PC-3 (cell line): Measurements from ENCODE around the gene CDK4. TPM values are rescaled to one million over a fixed set of nuclear protein-coding genes. Genes with fewer than 3 reads are reported as not detected.
A peak's percentile ranks its signal among the peaks of the same experiment; 100 is the strongest.

Experiments
- ATAC-seq: fragments of 200-7000 bp; cut with Tn5 transposase; 2 replicates; pipeline ENCODE4 v1.9.1; 2020; ENCODE audit warnings: mild to moderate bottlenecking, moderate library complexity
- BruUV-seq: library from RNA; stranded (reverse); fragments of 400-500 nt; replicated peaks from 2 replicates; lab custom pipeline; 2021; lab: Mats Ljungman, UMichigan
- CTCF ChIA-PET: fragments of 300-600 bp; sonication (Branson Sonifier 250); formaldehyde crosslinking; loops from one replicate; lab custom pipeline; 2022; ENCODE audit warnings: antibody characterized with exemption; lab: Charles Lee
- POLR2A ChIA-PET: fragments of 300-600 bp; sonication (Branson Sonifier 250); formaldehyde crosslinking; loops from one replicate; lab custom pipeline; 2022; ENCODE audit warnings: antibody characterized with exemption; ENCODE audit not compliant: unreplicated experiment; lab: Charles Lee
- DNase-seq: peaks from one replicate; pipeline ENCODE4 v3.0.0-alpha.2; 2015
- H2AFZ ChIP-seq: fragments of 300-600 bp; sonication (generic); 2 replicates; pipeline ENCODE4 v1.6.0; 2016; ENCODE audit warnings: antibody characterized with exemption, low read length
- H3F3A ChIP-seq: fragments of 300-600 bp; sonication (generic); one replicate; pipeline ENCODE4 v1.6.0; 2017; ENCODE audit warnings: antibody characterized with exemption, low read length, control low read depth, mild to moderate bottlenecking; ENCODE audit not compliant: unreplicated experiment
- H3K27ac ChIP-seq: fragments of 300-600 bp; sonication (generic); 2 replicates; pipeline ENCODE4 v1.5.1; 2016; ENCODE audit warnings: mild to moderate bottlenecking, low read length
- H3K27me3 ChIP-seq: fragments of 300-600 bp; sonication (generic); 2 replicates; pipeline ENCODE4 v1.6.1; 2016; ENCODE audit warnings: low read length, mixed read lengths
- H3K36me3 ChIP-seq: fragments of 300-600 bp; sonication (generic); 2 replicates; pipeline ENCODE4 v1.6.1; 2016; ENCODE audit warnings: low read depth, mixed run types, low read length, mixed read lengths
- H3K4me1 ChIP-seq: fragments of 300-600 bp; sonication (generic); 2 replicates; pipeline ENCODE4 v1.5.1; 2016; ENCODE audit warnings: low read length; ENCODE audit not compliant: insufficient read depth
- H3K4me2 ChIP-seq: fragments of 300-600 bp; sonication (generic); 2 replicates; pipeline ENCODE4 v1.6.0; 2016; ENCODE audit warnings: low read length
- H3K4me3 ChIP-seq: fragments of 300-600 bp; sonication (generic); 2 replicates; pipeline ENCODE4 v1.5.1; 2016; ENCODE audit warnings: mild to moderate bottlenecking, low read length, mixed read lengths
- H3K79me2 ChIP-seq: fragments of 300-600 bp; sonication (generic); 2 replicates; pipeline ENCODE4 v1.6.1; 2017; ENCODE audit warnings: low read length, mixed read lengths
- H3K9ac ChIP-seq: fragments of 300-600 bp; sonication (generic); 2 replicates; pipeline ENCODE4 v1.6.0; 2016; ENCODE audit warnings: mild to moderate bottlenecking, low read length
- H3K9me2 ChIP-seq: fragments of 300-600 bp; sonication (generic); replicated peaks from 2 replicates; pipeline ENCODE4 v1.6.1; 2016; ENCODE audit warnings: mixed run types, low read length, mixed read lengths
- H3K9me3 ChIP-seq: fragments of 300-600 bp; sonication (generic); 2 replicates; pipeline ENCODE4 v1.6.1; 2016; ENCODE audit warnings: low read length, mixed read lengths
- H4K20me1 ChIP-seq: fragments of 300-600 bp; sonication (generic); 2 replicates; pipeline ENCODE4 v1.6.1; 2016; ENCODE audit warnings: low read length, mixed read lengths
- EZH2 ChIP-seq: fragments of 300-600 bp; sonication (generic); IDR thresholded peaks from one replicate; pipeline ENCODE4 v1.6.1; 2017; ENCODE audit warnings: antibody characterized with exemption, mild to moderate bottlenecking, low read length; ENCODE audit not compliant: unreplicated experiment
- EZH2phosphoT487 ChIP-seq: fragments of 300-600 bp; sonication (generic); IDR thresholded peaks from 2 replicates; pipeline ENCODE4 v1.6.1; 2018; ENCODE audit warnings: mild to moderate bottlenecking, antibody characterized with exemption, low read length, borderline replicate concordance
- intact Hi-C: fragments of 100-400 bp; cut with micrococcal nuclease; formaldehyde crosslinking; loops from 2 replicates; pipeline ENCODE4 v1.9.0; 2023
- total RNA-seq: library from RNA; depleted of rRNA; stranded (reverse); fragments of >200 nt; gene quantifications from 2 replicates; pipeline ENCODE4 v1.2.3, GENCODE V29; 2014
- TF ChIP-seq, protein P1 (sequence below): fragments of 300-600 bp; sonication (generic); conservative IDR thresholded peaks from 2 replicates; pipeline ENCODE4 v1.5.1; 2017; ENCODE audit warnings: antibody characterized with exemption, low read depth, mild to moderate bottlenecking, low read length

CDK4 gene
- total RNA-seq, 1 experiment from 2014 or later = 212 TPM

DNA sequence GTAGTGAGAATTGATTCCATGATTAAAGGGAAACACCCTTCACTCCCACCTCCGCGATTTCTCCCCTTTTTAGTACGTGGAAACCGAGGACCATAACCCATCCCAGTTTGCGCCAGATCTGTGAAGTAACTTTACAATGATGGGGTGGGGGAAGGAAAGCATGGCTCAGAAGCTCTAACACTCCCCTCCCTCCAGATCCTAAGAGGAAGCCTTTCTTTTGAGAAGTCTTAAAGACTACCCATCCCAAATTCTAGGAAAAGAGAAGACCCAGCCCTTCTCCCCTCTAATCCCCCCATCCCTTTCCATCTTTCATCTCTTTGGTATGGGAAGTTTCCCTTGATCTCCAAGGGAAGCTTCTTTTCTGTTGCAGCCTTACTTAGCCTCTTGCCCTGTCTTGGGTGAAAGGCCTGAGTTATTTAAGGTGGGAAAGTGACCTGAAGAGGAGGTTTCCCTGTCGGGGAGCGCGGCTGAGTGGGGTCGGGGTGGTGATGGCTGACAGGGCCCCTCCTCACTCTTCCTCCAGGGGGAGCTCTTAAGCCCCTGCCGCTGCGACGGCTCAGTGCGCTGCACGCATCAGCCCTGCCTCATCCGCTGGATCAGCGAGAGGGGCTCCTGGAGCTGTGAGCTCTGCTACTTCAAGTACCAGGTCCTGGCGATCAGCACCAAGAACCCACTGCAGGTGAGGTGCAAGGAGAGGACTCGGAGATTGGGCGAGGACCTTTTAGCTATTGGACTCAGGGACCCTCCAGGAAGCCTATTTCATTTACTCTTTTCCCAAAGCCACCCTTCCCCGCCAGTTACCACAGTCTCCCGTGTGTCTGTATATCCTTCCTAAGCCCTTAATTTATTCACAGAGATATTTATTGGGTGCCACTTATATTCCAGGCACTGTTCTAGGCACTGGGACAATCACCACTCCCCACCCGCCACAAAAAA, 4.6 kb upstream of the CDK4 start:
- Histone ChIP-seq H4K20me1 (no peaks in the 10 kb centered on the region), H3K79me2 (peaks cover 9% of the 10 kb centered on the region), H3K4me3 (peak overlapping the region; percentile 75), H2AFZ (no peak overlapping the region), H3K9me3 (no peaks in the 10 kb centered on the region), H3K9me2 (no peaks in the 10 kb centered on the region), H3F3A (no peaks in the 10 kb centered on the region), H3K9ac (no peak overlapping the region), H3K27ac (no peak overlapping the region), H3K4me2 (peak overlapping the region; percentile 92), H3K27me3 (no peaks in the 10 kb centered on the region), H3K36me3 (no peaks in the 10 kb centered on the region), H3K4me1 (peaks cover 24% of the 10 kb centered on the region)
- DNase-seq (no peak), ATAC-seq (no peak)
- no TSS peak for BruUV-seq
- TF ChIP-seq, protein P1, sequence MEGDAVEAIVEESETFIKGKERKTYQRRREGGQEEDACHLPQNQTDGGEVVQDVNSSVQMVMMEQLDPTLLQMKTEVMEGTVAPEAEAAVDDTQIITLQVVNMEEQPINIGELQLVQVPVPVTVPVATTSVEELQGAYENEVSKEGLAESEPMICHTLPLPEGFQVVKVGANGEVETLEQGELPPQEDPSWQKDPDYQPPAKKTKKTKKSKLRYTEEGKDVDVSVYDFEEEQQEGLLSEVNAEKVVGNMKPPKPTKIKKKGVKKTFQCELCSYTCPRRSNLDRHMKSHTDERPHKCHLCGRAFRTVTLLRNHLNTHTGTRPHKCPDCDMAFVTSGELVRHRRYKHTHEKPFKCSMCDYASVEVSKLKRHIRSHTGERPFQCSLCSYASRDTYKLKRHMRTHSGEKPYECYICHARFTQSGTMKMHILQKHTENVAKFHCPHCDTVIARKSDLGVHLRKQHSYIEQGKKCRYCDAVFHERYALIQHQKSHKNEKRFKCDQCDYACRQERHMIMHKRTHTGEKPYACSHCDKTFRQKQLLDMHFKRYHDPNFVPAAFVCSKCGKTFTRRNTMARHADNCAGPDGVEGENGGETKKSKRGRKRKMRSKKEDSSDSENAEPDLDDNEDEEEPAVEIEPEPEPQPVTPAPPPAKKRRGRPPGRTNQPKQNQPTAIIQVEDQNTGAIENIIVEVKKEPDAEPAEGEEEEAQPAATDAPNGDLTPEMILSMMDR = peak; percentile 59
- TF ChIP-seq EZH2 = no peak
- intact Hi-C loops = no loop called here
- POLR2A ChIA-PET = no interaction called here
- CTCF ChIA-PET = no interaction called here

DNA sequence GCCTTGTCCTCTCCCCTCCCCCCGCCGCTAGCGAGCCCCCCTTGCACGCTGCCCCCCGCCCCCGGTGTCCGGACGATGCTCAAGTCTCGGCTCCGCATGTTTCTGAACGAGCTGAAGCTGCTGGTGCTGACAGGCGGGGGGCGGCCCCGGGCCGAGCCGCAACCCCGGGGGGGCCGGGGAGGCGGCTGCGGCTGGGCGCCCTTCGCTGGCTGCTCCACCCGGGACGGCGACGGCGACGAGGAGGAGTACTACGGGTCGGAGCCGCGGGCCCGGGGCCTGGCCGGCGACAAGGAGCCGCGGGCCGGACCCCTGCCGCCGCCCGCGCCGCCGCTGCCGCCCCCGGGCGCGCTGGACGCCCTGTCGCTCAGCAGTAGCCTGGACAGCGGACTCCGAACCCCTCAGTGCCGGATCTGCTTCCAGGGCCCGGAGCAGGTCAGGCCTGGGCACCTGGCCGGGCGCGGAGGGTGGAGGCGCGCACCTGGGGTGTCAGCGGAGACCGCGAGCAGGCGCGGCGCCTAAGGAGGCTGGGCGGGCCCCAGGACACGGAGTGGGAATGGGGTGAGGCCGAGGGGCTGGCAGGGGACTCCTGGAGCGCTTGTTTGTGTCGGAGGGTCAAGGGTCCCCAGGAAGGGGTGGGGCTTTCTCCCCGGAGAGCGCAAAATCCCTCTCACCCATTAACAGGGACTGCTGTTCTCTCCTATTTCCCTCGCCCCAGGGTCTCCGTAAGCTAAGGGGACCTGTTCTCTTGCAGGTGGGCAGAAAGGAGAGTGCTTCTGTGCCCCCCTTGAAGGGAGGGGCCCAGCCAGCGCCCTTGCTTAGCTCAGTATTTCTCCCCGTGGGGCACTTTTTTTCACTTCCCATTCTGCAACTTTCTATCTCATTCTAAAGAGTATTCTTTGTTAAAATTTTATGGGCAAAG, 3.6 kb upstream of the CDK4 start:
- H3K79me2 ChIP-seq = peaks cover 19% of the 10 kb centered on the region
- no peaks in the 10 kb centered on the region for H3F3A ChIP-seq
- ChIA-PET CTCF (no interaction called here), POLR2A (no interaction called here)
- peaks cover 4% of the 10 kb centered on the region; the same call in 1 of the 2 replicates for H3K36me3 ChIP-seq
- H3K9ac ChIP-seq = peak overlapping the region; percentile 42
- no peaks in the 10 kb centered on the region for H3K9me2 ChIP-seq
- H4K20me1 ChIP-seq = no peaks in the 10 kb centered on the region
- no peaks in the 10 kb centered on the region for H3K27me3 ChIP-seq
- intact Hi-C loops = no loop called here
- H3K27ac ChIP-seq = no peak overlapping the region
- no peak for TF ChIP-seq EZH2phosphoT487
- TF ChIP-seq, protein P1 = no peak
- no peak for TF ChIP-seq EZH2
- peak overlapping the region; percentile 75 for H3K4me3 ChIP-seq
- BruUV-seq = no TSS peak
- DNase-seq (peak; percentile 22), ATAC-seq (peak; percentile 7)
- H2AFZ ChIP-seq = peak overlapping the region; percentile 78
- H3K9me3 ChIP-seq = no peaks in the 10 kb centered on the region
- peaks cover 31% of the 10 kb centered on the region for H3K4me1 ChIP-seq
- peak overlapping the region; percentile 92 for H3K4me2 ChIP-seq
